H9 (cell line): ENCODE results near the gene TBATA. TPM values are rescaled to one million over a fixed set of nuclear protein-coding genes. Genes with fewer than 3 reads are reported as not detected.
A peak's percentile ranks its signal among the peaks of the same experiment; 100 is the strongest.

Experiments used
- DNase-seq: peaks from one replicate; pipeline ENCODE4 v3.0.0-alpha.2; 2017
- H2AFZ ChIP-seq: one replicate; pipeline ENCODE4 v1.6.1; 2013; ENCODE audit warnings: mild to moderate bottlenecking, low read length, control low read depth, moderate library complexity
- H2AK5ac ChIP-seq: 2 replicates; pipeline ENCODE4 v1.6.1; 2013; ENCODE audit warnings: low read length, control low read depth, mixed read lengths; ENCODE audit not compliant: insufficient read length
- H2BK120ac ChIP-seq: one replicate; pipeline ENCODE4 v1.6.1; 2013; ENCODE audit warnings: low read depth, mild to moderate bottlenecking, low read length, control low read depth, inconsistent platforms; ENCODE audit not compliant: poor library complexity, severe bottlenecking
- H2BK12ac ChIP-seq: 2 replicates; pipeline ENCODE4 v1.6.1; 2013; ENCODE audit warnings: low read length, control low read depth, mixed read lengths, low read depth; ENCODE audit not compliant: insufficient read length
- H2BK15ac ChIP-seq: 2 replicates; pipeline ENCODE4 v1.6.1; 2013; ENCODE audit warnings: low read depth, low read length, control low read depth
- H2BK20ac ChIP-seq: one replicate; pipeline ENCODE4 v1.6.1; 2013; ENCODE audit warnings: low read depth, mild to moderate bottlenecking, low read length, control low read depth, inconsistent platforms; ENCODE audit not compliant: poor library complexity, severe bottlenecking
- H2BK5ac ChIP-seq: 2 replicates; pipeline ENCODE4 v1.6.1; 2013; ENCODE audit warnings: low read length, control low read depth, mixed read lengths; ENCODE audit not compliant: insufficient read length
- H3K14ac ChIP-seq: 2 replicates; pipeline ENCODE4 v1.6.1; 2013; ENCODE audit warnings: low read length, control low read depth; ENCODE audit not compliant: insufficient read depth
- H3K18ac ChIP-seq: 2 replicates; pipeline ENCODE4 v1.6.1; 2013; ENCODE audit warnings: low read depth, mild to moderate bottlenecking, mixed read lengths, low read length, control low read depth; ENCODE audit not compliant: insufficient read length
- H3K23ac ChIP-seq: 2 replicates; pipeline ENCODE4 v1.6.1; 2013; ENCODE audit warnings: low read length, control low read depth, mixed read lengths, low read depth; ENCODE audit not compliant: insufficient read length
- H3K23me2 ChIP-seq: 2 replicates; pipeline ENCODE4 v1.6.1; 2013; ENCODE audit warnings: low read depth, mild to moderate bottlenecking, mixed read lengths, low read length, control low read depth; ENCODE audit not compliant: insufficient read length, poor library complexity, severe bottlenecking
- H3K27ac ChIP-seq: 2 replicates; pipeline ENCODE4 v1.5.1; 2013; ENCODE audit warnings: low read length, control low read depth, mixed read lengths, low read depth; ENCODE audit not compliant: insufficient read length
- H3K27me3 ChIP-seq: 2 replicates; pipeline ENCODE4 v1.6.1; 2013; ENCODE audit warnings: low read length, control low read depth, inconsistent platforms; ENCODE audit not compliant: insufficient read depth
- H3K4ac ChIP-seq: 2 replicates; pipeline ENCODE4 v1.6.1; 2013; ENCODE audit warnings: low read depth, mild to moderate bottlenecking, control low read depth, inconsistent platforms, low read length, moderate library complexity
- H3K4me1 ChIP-seq: 2 replicates; pipeline ENCODE4 v1.6.1; 2013; ENCODE audit warnings: low read length, control low read depth, inconsistent platforms; ENCODE audit not compliant: insufficient read depth
- H3K4me2 ChIP-seq: 2 replicates; pipeline ENCODE4 v1.6.1; 2013; ENCODE audit warnings: low read length, control low read depth, mixed read lengths; ENCODE audit not compliant: insufficient read length, insufficient read depth
- H3K56ac ChIP-seq: 2 replicates; pipeline ENCODE4 v1.6.1; 2013; ENCODE audit warnings: low read depth, mild to moderate bottlenecking, mixed read lengths, low read length, control low read depth; ENCODE audit not compliant: insufficient read length
- H3K79me1 ChIP-seq: 2 replicates; pipeline ENCODE4 v1.6.1; 2013; ENCODE audit warnings: low read depth, mild to moderate bottlenecking, moderate library complexity, low read length, control low read depth, inconsistent platforms; ENCODE audit not compliant: insufficient read depth, poor library complexity, severe bottlenecking
- H3K79me2 ChIP-seq: 2 replicates; pipeline ENCODE4 v1.6.1; 2013; ENCODE audit warnings: low read length, control low read depth, inconsistent platforms; ENCODE audit not compliant: insufficient read depth
- H3K9ac ChIP-seq: 2 replicates; pipeline ENCODE4 v1.6.1; 2013; ENCODE audit warnings: low read length, control low read depth, mixed read lengths; ENCODE audit not compliant: insufficient read length; ENCODE audit errors: extremely low read depth
- H3K9me3 ChIP-seq: one replicate; pipeline ENCODE4 v1.6.1; 2013; ENCODE audit warnings: low read depth, low read length, inconsistent platforms; ENCODE audit not compliant: control insufficient read depth
- H3T11ph ChIP-seq: one replicate; pipeline ENCODE4 v1.6.1; 2013; ENCODE audit warnings: mild to moderate bottlenecking, low read length, control low read depth, inconsistent platforms
- H4K20me1 ChIP-seq: one replicate; pipeline ENCODE4 v1.6.1; 2013; ENCODE audit not compliant: control insufficient read depth, insufficient read length, insufficient read depth
- H4K5ac ChIP-seq: 2 replicates; pipeline ENCODE4 v1.6.1; 2013; ENCODE audit warnings: low read depth, mild to moderate bottlenecking, mixed read lengths, low read length, control low read depth; ENCODE audit not compliant: insufficient read length
- H4K8ac ChIP-seq: replicated peaks from 2 replicates; pipeline ENCODE4 v1.6.1; 2013; ENCODE audit warnings: low read length, control low read depth, mixed read lengths, low read depth; ENCODE audit not compliant: insufficient read length
- H4K91ac ChIP-seq: 2 replicates; pipeline ENCODE4 v1.6.1; 2013; ENCODE audit warnings: low read depth, mild to moderate bottlenecking, moderate library complexity, mixed read lengths, low read length, control low read depth; ENCODE audit not compliant: insufficient read length
- H3K27ac Mint-ChIP-seq, 3 experiments: 2 replicates in 2 of 3; 3 replicates in 1 of 3; pipeline ENCODE4 v1.8.0; 2020 to 2021; ENCODE audit warnings: mixed read lengths in 3 of 3, mild to moderate bottlenecking in 1 of 3, moderate library complexity in 1 of 3
- H3K27me3 Mint-ChIP-seq: 2 replicates; pipeline ENCODE4 v1.8.0; 2021; ENCODE audit warnings: low read depth, mild to moderate bottlenecking, moderate library complexity, mixed read lengths
- H3K36me3 Mint-ChIP-seq, 3 experiments: 2 replicates in 2 of 3; 3 replicates in 1 of 3; pipeline ENCODE4 v1.8.0; 2020 to 2021; ENCODE audit warnings: low read depth in 3 of 3, mixed read lengths in 3 of 3; ENCODE audit not compliant: insufficient read depth in 1 of 3
- H3K4me1 Mint-ChIP-seq, 2 experiments: 2 replicates each; pipeline ENCODE4 v1.8.0; 2020; ENCODE audit warnings: mixed read lengths in 2 of 2
- H3K4me3 Mint-ChIP-seq, 2 experiments: 2 replicates in 1 of 2; 3 replicates in 1 of 2; pipeline ENCODE4 v1.8.0; 2020 to 2021; ENCODE audit warnings: mild to moderate bottlenecking in 2 of 2, mixed read lengths in 2 of 2, moderate library complexity in 1 of 2
- H3K9me3 Mint-ChIP-seq, 2 experiments: 2 replicates in 1 of 2; 3 replicates in 1 of 2; pipeline ENCODE4 v1.8.0; 2020; ENCODE audit warnings: mild to moderate bottlenecking in 2 of 2, mixed read lengths in 2 of 2, moderate library complexity in 1 of 2
- CTCF ChIP-seq: fragments of 200-600 bp; sonication (generic); conservative IDR thresholded peaks from 3 replicates; pipeline ENCODE4 v1.8.0; 2021; ENCODE audit warnings: antibody characterized with exemption, mild to moderate bottlenecking
- WGBS: extraction: QIAGEN DNeasy Blood & Tissue Kit; methylation state at CpG from one replicate; pipeline ENCODE4 v1.1.7; 2013; ENCODE audit warnings: missing lambda C conversion rate, low lambda C conversion rate, mixed read lengths; ENCODE audit not compliant: insufficient read length; ENCODE audit errors: extremely low coverage; 5-methylcytosine and 5-hydroxymethylcytosine counted together
- total RNA-seq: library from RNA; stranded (reverse); gene quantifications from 2 replicates; pipeline ENCODE4 v1.2.1, GENCODE V29; 2021

TBATA gene
- total RNA-seq, 1 experiment from 2014 or later: not detected

- Histone ChIP-seq H4K91ac (no peak overlapping the region), H3K18ac (no peak overlapping the region), H3K23me2 (no peaks in the 10 kb centered on the region), H3K4me2 (no peak overlapping the region), H4K20me1 (no peaks in the 10 kb centered on the region), H3K27ac (no peak overlapping the region), H2BK5ac (no peak overlapping the region), H3K23ac (no peak overlapping the region), H3K79me2 (peaks cover 5% of the 10 kb centered on the region; the same call in 1 of the 2 replicates), H2AK5ac (no peak overlapping the region), H3T11ph (no peak overlapping the region), H3K14ac (no peak overlapping the region), H3K27me3 (no peaks in the 10 kb centered on the region), H3K9me3 (no peaks in the 10 kb centered on the region), H3K9ac (no peak overlapping the region), H2BK12ac (no peak overlapping the region), H3K4ac (no peak overlapping the region), H4K5ac (no peak overlapping the region), H3K56ac (no peak overlapping the region), H2AFZ (no peak overlapping the region), H2BK15ac (no peak overlapping the region), H3K79me1 (peaks cover 3% of the 10 kb centered on the region), H2BK120ac (no peak overlapping the region), H3K4me1 (no peaks in the 10 kb centered on the region), H2BK20ac (no peak overlapping the region), H4K8ac (no peak overlapping the region)
- Mint-ChIP-seq H3K27me3 (no peaks in the 10 kb centered on the region), H3K27ac (peak overlapping the region in 1 of 3 experiments; percentile 55; a peak in 2 of 7 replicates), H3K9me3 (peaks cover 0 to 3% of the 10 kb centered on the region in 2 experiments; a peak in 3 of 5 replicates), H3K4me3 (no peak overlapping the region), H3K4me1 (peaks cover 0 to 3% of the 10 kb centered on the region in 2 experiments; a peak in 1 of 4 replicates), H3K36me3 (peaks cover 13 to 30% (median 26%) of the 10 kb centered on the region in 3 experiments; a peak in 6 of 7 replicates)
- DNase-seq: no peak
- WGBS: no CpG with 5 or more reads among the region's 7 CpGs
- no peak for TF ChIP-seq CTCF
Observed at GRCh38 chr10:70834441-70835151, 49.4 kb upstream of the TBATA start.
